GM12878 (cell line): Measurements from ENCODE around the gene MIEN1. TPM values are rescaled to one million over a fixed set of nuclear protein-coding genes. Genes with fewer than 3 reads are reported as not detected.

Source experiments
- ATAC-seq: fragments of 200-7000 bp; cut with Tn5 transposase; 3 replicates; pipeline ENCODE4 v1.9.1; 2020; ENCODE audit warnings: mild to moderate bottlenecking, moderate library complexity
- BruUV-seq: library from RNA; stranded (reverse); fragments of 400-500 nt; replicated peaks from 2 replicates; lab custom pipeline; 2021; lab: Mats Ljungman, UMichigan
- CTCF ChIA-PET: fragments of 300-600 bp; sonication (Branson Sonifier 250); formaldehyde crosslinking; extraction: SDS; loops from one replicate; lab custom pipeline; 2021; ENCODE audit warnings: inconsistent platforms; lab: Yijun Ruan, JAX
- POLR2A ChIA-PET: fragments of 350-600 bp; formaldehyde crosslinking; extraction: SDS; loops from one replicate; lab custom pipeline; 2021; ENCODE audit warnings: inconsistent platforms; lab: Charles Lee
- RAD21 ChIA-PET: fragments of 300-600 bp; sonication (Branson Sonifier 250); formaldehyde crosslinking; loops from one replicate; lab custom pipeline; 2023; ENCODE audit warnings: antibody characterized with exemption; ENCODE audit not compliant: unreplicated experiment; lab: Charles Lee
- SMC1A ChIA-PET: fragments of 300-600 bp; sonication (Branson Sonifier 250); formaldehyde crosslinking; loops from one replicate; lab custom pipeline; 2023; ENCODE audit not compliant: unreplicated experiment, uncharacterized antibody; lab: Charles Lee
- DNase-seq: peaks from one replicate; pipeline ENCODE4 v3.0.0-alpha.2; 2011; ENCODE audit warnings: low read depth, low spot score
- FAIRE-seq: peaks from 3 replicates; lab custom pipeline; 2011; peaks lifted over from hg19 to GRCh38; lab: Jason Lieb, UNC
- H2AFZ ChIP-seq: 2 replicates; pipeline ENCODE4 v1.6.0; 2011; ENCODE audit warnings: low read depth, low read length, control low read depth; ENCODE audit not compliant: control insufficient read depth
- H3K27ac ChIP-seq: 2 replicates; pipeline ENCODE4 v1.5.1; 2011; ENCODE audit warnings: control low read depth; ENCODE audit not compliant: control insufficient read depth, insufficient read depth
- H3K27me3 ChIP-seq, 2 experiments: replicated peaks in 1 of 2; 2 replicates each; pipeline versions ENCODE4 v1.6.0 to v1.6.1; 2011; ENCODE audit warnings: low read length in 1 of 2; ENCODE audit not compliant: control insufficient read depth in 2 of 2, insufficient read depth in 2 of 2
- H3K36me3 ChIP-seq, 2 experiments: 2 replicates each; pipeline ENCODE4 v1.5.1; 2011; ENCODE audit warnings: low read length in 1 of 2; ENCODE audit not compliant: control insufficient read depth in 2 of 2, insufficient read depth in 2 of 2
- H3K4me1 ChIP-seq: 2 replicates; pipeline ENCODE4 v1.6.1; 2011; ENCODE audit warnings: mild to moderate bottlenecking, low read length, moderate library complexity, mixed read lengths; ENCODE audit not compliant: control insufficient read depth, insufficient read depth
- H3K4me2 ChIP-seq: 2 replicates; pipeline ENCODE4 v1.6.0; 2011; ENCODE audit warnings: control low read depth; ENCODE audit not compliant: control insufficient read depth, insufficient read depth
- H3K4me3 ChIP-seq: fragments of 200-600 bp; sonication (generic); 2 replicates; pipeline ENCODE4 v1.5.1; 2016
- H3K79me2 ChIP-seq: 2 replicates; pipeline ENCODE4 v1.6.0; 2011; ENCODE audit warnings: low read length; ENCODE audit not compliant: control insufficient read depth, insufficient read depth
- H3K9ac ChIP-seq: 2 replicates; pipeline ENCODE4 v1.8.0; 2011; ENCODE audit warnings: low read length, control low read depth, mixed read lengths; ENCODE audit not compliant: control insufficient read depth, insufficient read depth
- H3K9me3 ChIP-seq: replicated peaks from 3 replicates; pipeline ENCODE4 v1.5.1; 2011; ENCODE audit warnings: mild to moderate bottlenecking, low read length; ENCODE audit not compliant: control insufficient read depth, insufficient read depth
- H4K20me1 ChIP-seq: 2 replicates; pipeline ENCODE4 v1.6.0; 2011; ENCODE audit not compliant: control insufficient read depth, insufficient read depth
- ATF3 ChIP-seq: IDR thresholded peaks from 2 replicates; pipeline ENCODE4 v1.6.1; 2011; ENCODE audit warnings: low read depth, mild to moderate bottlenecking, low read length, moderate library complexity, borderline replicate concordance; ENCODE audit errors: extremely low read depth
- CTCF ChIP-seq, 3 experiments: IDR thresholded peaks in 2 of 3; conservative IDR thresholded peaks in 1 of 3; 2 replicates each; pipeline ENCODE4 v1.5.1; 2011; ENCODE audit warnings: low read depth in 3 of 3, low read length in 3 of 3, mild to moderate bottlenecking in 3 of 3, control low read depth in 2 of 3, moderate library complexity in 2 of 3, inconsistent platforms in 1 of 3, mixed read lengths in 1 of 3; ENCODE audit not compliant: control insufficient read depth in 2 of 3, insufficient read depth in 1 of 3; ENCODE audit errors: extremely low read depth in 1 of 3
- FOXM1 ChIP-seq: IDR thresholded peaks from 2 replicates; pipeline ENCODE4 v1.6.1; 2012; ENCODE audit warnings: low read depth, mild to moderate bottlenecking, inconsistent platforms, low read length, moderate library complexity
- GABPA ChIP-seq: IDR thresholded peaks from 2 replicates; pipeline ENCODE4 v1.6.1; 2014; ENCODE audit warnings: antibody characterized with exemption, low read depth, mild to moderate bottlenecking, inconsistent platforms
- HDAC2 ChIP-seq: fragments of 200-600 bp; sonication (generic); IDR thresholded peaks from 2 replicates; pipeline ENCODE4 v1.6.1; 2017
- JUND ChIP-seq: IDR thresholded peaks from 2 replicates; pipeline ENCODE4 v1.6.1; 2012; ENCODE audit warnings: low read depth, mild to moderate bottlenecking, low read length, improper control_type of control experiment, moderate library complexity
- NBN ChIP-seq: fragments of 450-650 bp; IDR thresholded peaks from 2 replicates; pipeline ENCODE4 v1.6.1; 2016
- POLR2A ChIP-seq: IDR thresholded peaks from 2 replicates; pipeline ENCODE4 v1.6.1; 2011; ENCODE audit warnings: low read depth, mild to moderate bottlenecking, low read length
- RUNX3 ChIP-seq: IDR thresholded peaks from 2 replicates; pipeline ENCODE4 v1.6.1; 2012; ENCODE audit warnings: low read length, inconsistent platforms
- SIN3A ChIP-seq: IDR thresholded peaks from 2 replicates; pipeline ENCODE4 v1.6.1; 2012; ENCODE audit warnings: low read depth, low read length, improper control_type of control experiment
- SIX5 ChIP-seq: IDR thresholded peaks from 2 replicates; pipeline ENCODE4 v1.6.1; 2011; ENCODE audit warnings: mild to moderate bottlenecking, low read depth, low read length, moderate library complexity; ENCODE audit not compliant: severe bottlenecking
- STAT1 ChIP-seq: fragments of 450-650 bp; conservative IDR thresholded peaks from 2 replicates; pipeline ENCODE4 v1.6.1; 2014; ENCODE audit warnings: antibody characterized with exemption, mild to moderate bottlenecking
- STAT3 ChIP-seq: IDR thresholded peaks from 2 replicates; pipeline ENCODE4 v1.6.1; 2011; ENCODE audit warnings: low read depth, low read length, improper control_type of control experiment
- SUZ12 ChIP-seq: fragments of 200-600 bp; sonication (generic); IDR thresholded peaks from one replicate; pipeline ENCODE4 v1.6.1; 2018; ENCODE audit warnings: antibody characterized with exemption, mild to moderate bottlenecking; ENCODE audit not compliant: unreplicated experiment
- YBX1 ChIP-seq: fragments of 450-650 bp; IDR thresholded peaks from 2 replicates; pipeline ENCODE4 v1.6.1; 2016; ENCODE audit warnings: antibody characterized with exemption
- ZNF217 ChIP-seq: fragments of 450-650 bp; IDR thresholded peaks from 2 replicates; pipeline ENCODE4 v1.6.1; 2017; ENCODE audit warnings: antibody characterized with exemption, mild to moderate bottlenecking
- WGBS: methylation state at CpG from one replicate; pipeline ENCODE4 v1.1.6; 2016; ENCODE audit warnings: low lambda C conversion rate; ENCODE audit not compliant: insufficient replicate concordance, insufficient coverage; ENCODE audit errors: missing lambda C conversion rate; 5-methylcytosine and 5-hydroxymethylcytosine counted together
- in situ Hi-C: fragments of 300-500 bp; cut with MboI; formaldehyde crosslinking; loops from 9 replicates; pipeline ENCODE4 v1.14.3; 2018; ENCODE audit warnings: mixed read lengths
- intact Hi-C: fragments of 100-400 bp; cut with micrococcal nuclease; formaldehyde crosslinking; loops from one replicate; pipeline ENCODE4 v1.14.2; 2022; ENCODE audit not compliant: unreplicated experiment
- polyA plus RNA-seq, 11 experiments: library from polyadenylated mRNA; depleted of rRNA in 4 of 11; unstranded in 6 of 11; stranded (reverse) in 5 of 11; fragments of >200 nt; fragmentation: Nextera tagmentation in 4 of 11; fragmentation: Illumina TruSeq in 1 of 11; extraction: Ambion mirVana in 4 of 11; extraction: Trizol in 1 of 11; gene quantifications; 1 replicate in 1 of 11; 2 replicates in 10 of 11; pipeline versions ENCODE4 v1.2.1 to v1.2.3, GENCODE V29; 2011 to 2016; ENCODE audit warnings: inconsistent platforms in 2 of 11, missing spikeins in 2 of 11, low read depth in 1 of 11
- total RNA-seq, 4 experiments: library from RNA; depleted of rRNA in 3 of 4; stranded (reverse); fragments of >200 nt in 3 of 4; fragmentation: Illumina TruSeq in 1 of 4; extraction: Trizol in 1 of 4; gene quantifications; 2 replicates each; pipeline versions ENCODE4 v1.2.1 to v1.2.3, GENCODE V29; 2013 to 2021

The MIEN1 gene
- total and polyA plus RNA-seq, 10 of the 15 experiments (the other 5 are each of a cell fraction or from before 2014, with no cell fraction given): 24.9 to 89.1 (median 47.7) TPM

GRCh38 chr17:39761861-39762496 is 31.6 kb upstream of the MIEN1 start:
- intact Hi-C loops: no loop called here
- 94% methylated on average over 10 of the region's 10 CpGs for WGBS

More at GRCh38 chr17:39761861-39762496, 31.6 kb upstream of the MIEN1 start:
- Histone ChIP-seq H3K4me1 (peaks cover 60% of the 10 kb centered on the region), H3K9ac (no peak overlapping the region; the same call in 1 of the 2 replicates), H3K4me3 (no peak overlapping the region), H3K36me3 (peaks cover 16 to 42% of the 10 kb centered on the region in 2 experiments), H3K27me3 (no peaks in the 10 kb centered on the region), H3K27ac (no peak overlapping the region), H2AFZ (no peak overlapping the region), H4K20me1 (no peaks in the 10 kb centered on the region; the same call in none of the 2 replicates), H3K9me3 (no peaks in the 10 kb centered on the region), H3K79me2 (peaks cover 61% of the 10 kb centered on the region), H3K4me2 (no peak overlapping the region)
- SMC1A ChIA-PET: interaction anchor here (1.2 to 4.6 kb wide), 4 partner anchors 15 to 32 kb away, joined by 3 to 42 read pairs (median 4); no protein-coding TSS in a partner anchor
- DNase-seq: no peak
- POLR2A ChIA-PET: interaction anchor here (1.7 kb wide), 1 partner anchor 8 kb away, joined by 7 read pairs; no protein-coding TSS in a partner anchor
- ATAC-seq: no peak
- no TSS peak for BruUV-seq
- in situ Hi-C loops: no loop called here
- RAD21 ChIA-PET: no interaction called here
- CTCF ChIA-PET: no interaction called here
- FAIRE-seq: no peak
- no peak for TF ChIP-seq STAT3
- no peak for TF ChIP-seq ATF3
- no peak for TF ChIP-seq GABPA
- TF ChIP-seq SIX5: no peak
- TF ChIP-seq YBX1: no peak
- TF ChIP-seq STAT1: no peak
- TF ChIP-seq SIN3A: no peak
- no peak for TF ChIP-seq NBN
- no peak for TF ChIP-seq RUNX3
- no peak for TF ChIP-seq POLR2A
- no peak for TF ChIP-seq ZNF217
- TF ChIP-seq CTCF (IDR thresholded peaks at IDR 0.05 in 2 of 3, conservative IDR thresholded peaks at IDR 0.05 in 1 of 3; ENCODE audit: control insufficient read depth in 2 of 3, extremely low read depth in 1 of 3, insufficient read depth in 1 of 3, low read depth in 3 of 3, low read length in 3 of 3): no peak
- no peak for TF ChIP-seq HDAC2
- TF ChIP-seq SUZ12: no peak
- TF ChIP-seq JUND: no peak
- no peak for TF ChIP-seq FOXM1
